ENCODE measurements around the gene TPST2. TPM values are rescaled to one million over a fixed set of nuclear protein-coding genes. Genes with fewer than 3 reads are reported as not detected.

The TPST2 gene
- total and polyA plus RNA-seq, 9 of the 15 experiments (the other 6 are each of a cell fraction or from before 2014, with no cell fraction given): 14.2 to 123 (median 60.1) TPM

- no peak for TF ChIP-seq ZNF431 (CRISPR knock-in tag; IDR thresholded peaks at IDR 0.05)
- TF ChIP-seq ARID2 (IDR thresholded peaks at IDR 0.05): no peak
- 0 out of 2 replicates have a peak, but pooled peaks have one; percentile 40 for TF ChIP-seq ZNF644 (tag; IDR thresholded peaks at IDR 0.05; ENCODE audit: low read depth)
- TF ChIP-seq RFX5 (IDR thresholded peaks at IDR 0.05; ENCODE audit: low read depth, low read length): no peak
- TF ChIP-seq NR2F6 (CRISPR knock-in tag; IDR thresholded peaks at IDR 0.05): no peak
- no peak for TF ChIP-seq DIDO1 (tag; IDR thresholded peaks at IDR 0.05; ENCODE audit: low read depth)
- TF ChIP-seq NCOA6 (IDR thresholded peaks at IDR 0.05): no peak
- no peak for TF ChIP-seq SREBF2 (CRISPR knock-in tag; IDR thresholded peaks at IDR 0.05)
- no peak for TF ChIP-seq XRCC3 (IDR thresholded peaks at IDR 0.05)
- no peak for TF ChIP-seq RERE (CRISPR knock-in tag; IDR thresholded peaks at IDR 0.05; ENCODE audit: borderline replicate concordance)
- no peak for TF ChIP-seq ZNF407 (IDR thresholded peaks at IDR 0.05; ENCODE audit: low read depth)
- TF ChIP-seq CBX5 (IDR thresholded peaks at IDR 0.05; ENCODE audit: borderline replicate concordance, low read depth): no peak
Measured at GRCh38 chr22:26631282-26631681, 41.4 kb upstream of the TPST2 start (continued).
